Vagina (tissue), 1 donor: ENCODE results near the gene NRBF2. TPM values are rescaled to one million over a fixed set of nuclear protein-coding genes. Genes with fewer than 3 reads are reported as not detected.

Experiments used
- small RNA-seq: library from RNA; depleted of rRNA; stranded (forward); fragments of <200 nt; gene quantifications from one replicate; pipeline ENCODE3, GENCODE V24; 2016
- total RNA-seq: library from RNA; depleted of rRNA; stranded (reverse); fragments of >200 nt; gene quantifications from one replicate; pipeline ENCODE4 v1.2.3, GENCODE V29; 2016

Gene NRBF2
- total RNA-seq, 1 donor from 2014 or later: 16.5 TPM

Small RNAs within 50 kb of the gene (small RNA-seq; reads per million reads assigned to genes)
- gene RNU6-543P: not detected
